Activated CD4-positive, alpha-beta T cell treated with anti-CD3 and anti-CD28 coated beads for 48 hours (primary cell): ENCODE data around the gene CD2AP.
"Not testable (repeated sequence)": the region's sequence is repeated elsewhere in the genome, so short reads cannot be mapped to it uniquely, and the experiment has no call there.

Source experiments
- DNase-seq: peaks from one replicate; pipeline ENCODE4 v3.0.0-alpha.2; 2020

Gene CD2AP

GRCh38 chr6:47464052-47464451 is 13.5 kb upstream of the CD2AP start:
- DNase-seq = no peak

GRCh38 chr6:47465117-47465516 is 12.5 kb upstream of the CD2AP start:
- no peak for DNase-seq

- DNase-seq = no peak
Observed at GRCh38 chr6:47471911-47472310, 5.7 kb upstream of the CD2AP start.

DNA sequence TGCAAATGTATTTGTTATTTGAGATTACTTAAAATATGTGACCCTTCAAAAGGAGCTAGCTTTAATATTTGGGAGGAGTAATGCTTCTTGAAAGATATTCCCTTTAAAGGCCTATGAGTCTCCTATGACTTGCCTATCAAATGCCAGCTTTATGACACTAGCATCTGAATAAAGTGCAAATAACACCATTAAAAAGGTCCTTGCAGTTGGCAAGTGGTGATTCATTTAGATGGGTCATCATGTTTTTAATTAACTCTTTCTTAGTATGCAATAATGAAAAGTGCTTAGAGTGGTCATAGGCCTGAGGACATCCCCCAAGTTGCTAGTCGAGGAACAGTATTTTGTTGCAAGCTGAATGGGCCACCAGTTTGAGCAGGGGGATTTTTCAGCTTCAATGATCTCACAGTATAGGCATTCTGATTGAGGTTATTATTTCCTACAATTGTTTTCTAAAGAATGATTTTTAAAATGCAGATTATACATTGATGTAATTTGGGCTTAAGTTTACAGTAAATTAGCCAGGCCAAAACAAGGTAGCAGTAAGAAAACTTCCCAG is 3.7 kb upstream of the CD2AP start:
- no peak for DNase-seq

DNA sequence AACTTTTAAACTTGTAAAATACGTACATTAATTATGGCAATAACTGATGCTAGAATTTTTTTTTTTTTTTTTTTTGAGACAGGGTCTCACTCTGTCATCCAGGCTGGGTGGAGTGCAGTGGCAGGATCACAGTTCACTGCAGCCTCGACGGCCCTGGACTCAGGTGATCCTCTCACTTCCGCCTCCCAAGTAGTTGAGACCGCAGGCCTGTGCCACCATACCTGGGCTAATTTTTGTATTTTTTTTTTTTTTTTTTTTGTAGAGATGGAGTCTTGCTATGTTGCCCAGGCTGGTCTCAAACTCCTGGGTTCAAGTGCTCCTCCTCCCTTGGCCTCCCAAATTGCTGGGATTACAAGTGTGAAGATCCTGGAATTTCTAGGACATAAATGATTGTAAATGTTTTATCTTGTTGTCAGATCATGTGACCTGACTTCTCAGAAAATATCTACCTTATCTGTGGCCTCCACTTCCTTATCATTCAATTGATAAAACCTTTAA is 2.2 kb upstream of the CD2AP start:
- no peak for DNase-seq

DNA sequence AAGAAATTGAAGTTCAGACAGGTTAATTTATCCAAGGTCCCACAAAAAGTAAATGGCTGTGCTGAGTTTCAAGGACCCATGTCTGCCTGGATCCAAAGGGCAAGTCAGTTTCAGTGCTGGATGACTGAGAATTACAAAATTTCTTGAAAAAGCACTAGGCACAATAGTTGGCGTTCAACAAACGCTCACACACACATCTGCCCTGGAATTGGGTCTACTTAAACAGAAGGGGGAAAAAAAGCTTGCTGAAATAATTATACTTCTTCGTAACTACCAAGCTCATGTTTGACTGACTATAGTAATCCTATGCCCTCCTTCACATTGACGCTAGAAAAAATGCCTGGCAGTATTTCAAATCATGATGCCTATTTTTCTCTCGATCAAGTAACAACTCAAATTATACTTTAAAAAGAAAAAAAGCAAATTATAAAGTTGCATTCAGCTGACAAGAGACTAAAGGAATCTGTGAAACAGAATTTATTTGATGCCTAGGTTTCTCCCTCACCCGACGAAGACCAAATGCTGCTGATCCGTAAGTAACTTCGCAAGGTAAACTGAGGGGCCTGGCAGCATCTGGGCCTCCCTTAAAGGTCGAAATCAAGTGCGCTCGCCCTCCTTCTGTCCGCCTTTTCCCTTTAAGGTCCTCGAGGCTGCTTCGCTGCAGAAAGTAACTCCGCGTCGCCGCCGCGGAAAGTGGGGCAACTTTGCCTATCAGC is 650 bp upstream of the CD2AP start:
- no peak for DNase-seq

DNA sequence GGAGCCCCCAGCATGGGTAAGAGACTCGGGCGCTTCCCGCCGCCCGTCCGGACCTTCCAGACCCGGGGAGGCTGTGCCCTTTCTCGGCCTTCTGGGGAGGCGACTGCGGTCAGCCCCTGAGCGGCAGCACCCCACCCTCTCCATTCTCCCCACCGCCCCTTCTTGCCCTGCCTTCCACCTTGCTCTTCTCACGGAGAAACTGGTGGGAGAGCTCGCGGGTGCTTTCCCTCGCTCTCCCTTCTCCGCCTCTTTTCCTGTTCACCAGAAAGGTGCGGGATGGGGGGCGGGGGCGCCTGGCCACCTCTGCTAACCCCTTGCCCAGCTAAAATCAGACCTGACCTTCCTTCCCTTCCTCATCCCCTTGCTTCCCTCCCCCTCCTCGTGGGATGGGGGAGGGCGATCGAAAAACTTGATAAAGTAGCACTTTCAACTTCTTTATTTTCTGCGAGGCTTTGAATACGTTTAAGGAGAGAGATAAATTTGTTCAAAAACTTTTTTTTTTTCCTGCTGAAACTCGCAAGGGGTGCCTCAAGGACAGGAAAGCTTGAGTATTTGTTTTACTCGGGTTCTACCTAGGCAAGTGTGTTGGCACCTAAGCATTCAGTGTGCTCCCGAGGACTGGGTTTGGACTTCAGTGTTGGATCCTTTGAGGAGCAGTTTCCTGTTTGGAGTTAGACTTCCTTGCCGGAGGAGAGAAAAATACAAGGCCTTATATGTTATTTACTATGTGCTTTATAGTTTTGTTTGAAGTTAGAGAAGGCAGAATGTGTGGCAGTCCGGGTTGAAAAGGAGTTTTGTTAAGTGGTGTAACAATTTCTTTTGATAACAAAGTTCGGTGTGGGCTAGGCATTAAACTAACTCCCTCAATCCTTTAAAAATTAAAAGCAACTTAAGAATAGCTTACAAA is 897 bp downstream of the CD2AP start:
- DNase-seq = no peak

DNA sequence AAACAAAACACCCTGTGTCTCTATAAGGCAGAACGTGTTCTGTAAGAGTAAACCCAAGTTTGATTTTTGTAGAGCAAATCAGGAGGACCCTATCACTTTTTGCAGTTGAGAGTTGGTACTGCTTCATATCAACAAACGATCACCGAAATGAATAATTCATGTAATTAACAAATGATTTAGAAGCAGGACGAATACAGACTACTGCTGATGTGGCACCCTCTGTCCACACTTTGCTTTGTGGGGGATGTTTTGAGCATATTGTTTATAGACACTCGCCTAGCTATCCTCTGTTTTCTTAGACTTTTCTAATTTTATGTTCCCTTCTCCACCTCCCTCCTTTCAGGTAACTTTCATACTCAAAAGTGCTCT is 1.5 kb downstream of the CD2AP start:
- DNase-seq = no peak

DNA sequence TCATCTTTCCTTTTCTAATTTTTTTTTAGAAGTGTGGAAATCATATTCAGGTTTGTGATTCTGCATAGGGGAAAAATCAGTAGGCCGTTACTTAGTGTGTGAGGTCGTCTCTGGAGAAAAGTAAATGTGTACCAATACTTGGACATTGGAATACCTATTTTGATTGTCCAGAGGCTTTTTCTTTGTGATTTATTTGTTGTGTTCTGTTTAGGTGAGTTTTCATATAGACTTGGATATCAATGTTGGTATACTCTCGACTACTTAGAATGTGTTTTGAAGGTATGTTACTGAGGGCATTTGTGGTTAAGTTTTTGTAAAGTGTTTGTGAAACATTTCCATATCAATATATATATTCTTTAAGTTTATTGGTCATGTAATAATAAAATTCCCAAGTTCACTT is 2.3 kb downstream of the CD2AP start:
- no peak for DNase-seq

DNA sequence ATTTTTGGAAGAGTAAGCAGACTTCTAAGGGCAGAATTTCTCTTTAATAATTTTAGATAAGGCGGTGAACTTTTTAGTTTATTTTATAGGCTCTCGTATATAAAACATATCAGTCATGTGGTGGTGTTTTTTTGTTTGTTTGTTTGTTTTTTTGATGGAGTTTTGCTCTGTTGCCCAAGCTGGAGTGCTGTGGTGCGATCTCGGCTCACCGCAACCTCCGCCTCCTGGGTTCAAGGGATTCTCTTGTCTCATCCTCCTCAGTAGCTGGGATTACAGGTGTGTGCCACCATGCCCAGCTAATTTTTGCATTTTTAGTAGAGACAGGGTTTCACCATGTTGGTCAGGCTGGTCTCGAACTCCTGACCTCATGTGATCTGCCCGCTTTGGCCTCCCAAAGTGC is 3.6 kb downstream of the CD2AP start:
- DNase-seq = not testable (repeated sequence)

DNA sequence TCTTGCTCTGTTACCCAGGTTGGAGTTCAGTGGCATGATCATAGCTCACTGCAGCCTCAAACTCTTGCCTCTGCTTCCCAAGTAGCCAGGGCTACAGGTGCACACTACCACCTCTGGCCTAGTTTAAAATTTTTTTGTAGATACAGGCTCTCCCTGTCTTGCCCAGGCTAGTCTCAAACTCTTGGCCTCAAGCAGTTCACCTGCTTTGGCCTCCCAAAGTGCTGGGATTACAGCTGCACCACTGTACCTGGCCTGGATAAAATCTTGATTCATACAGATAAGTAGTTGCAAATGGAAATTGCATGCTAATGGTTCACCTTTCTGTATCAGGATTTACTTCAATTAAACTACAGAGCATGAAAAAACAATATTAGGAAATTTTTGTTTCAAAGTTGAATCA is 4.2 kb downstream of the CD2AP start:
- no peak for DNase-seq

- no peak for DNase-seq
Observed at GRCh38 chr6:47483516-47483852, 5.9 kb downstream of the CD2AP start.

DNA sequence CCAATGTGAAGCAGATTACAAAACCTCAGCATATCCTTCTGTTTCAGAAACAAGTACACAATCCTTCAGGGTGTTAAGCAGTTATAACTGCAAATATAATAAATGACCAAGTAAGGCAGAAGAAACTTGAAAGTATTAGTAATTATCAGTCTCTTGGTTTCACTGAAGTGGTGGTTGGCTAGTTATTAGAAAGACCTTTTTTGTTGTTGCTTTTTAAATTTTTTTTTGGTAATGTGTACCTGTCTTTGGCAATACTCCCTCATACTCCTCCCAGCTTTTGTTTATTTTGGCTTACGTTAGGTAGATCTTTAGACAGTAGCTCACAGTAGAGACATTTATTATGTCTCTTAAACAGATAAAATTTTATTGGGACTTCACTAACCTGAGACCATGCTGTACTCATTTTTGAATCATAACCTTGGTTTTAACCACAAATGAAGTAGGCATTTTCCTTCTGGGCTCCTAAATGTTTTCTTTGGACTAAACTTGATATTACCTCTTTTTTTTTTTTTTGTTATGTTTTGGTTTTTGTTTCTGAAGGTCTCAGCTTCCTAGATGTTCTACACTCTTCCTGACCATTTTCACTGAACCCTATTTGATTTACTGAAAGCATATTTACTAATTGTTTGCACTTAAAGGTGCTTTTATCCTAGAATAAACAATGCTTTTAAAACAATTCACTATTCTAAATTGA is 6.4 kb downstream of the CD2AP start:
- DNase-seq = no peak

GRCh38 chr6:47484616-47485015 is 7.0 kb downstream of the CD2AP start:
- DNase-seq = no peak

DNA sequence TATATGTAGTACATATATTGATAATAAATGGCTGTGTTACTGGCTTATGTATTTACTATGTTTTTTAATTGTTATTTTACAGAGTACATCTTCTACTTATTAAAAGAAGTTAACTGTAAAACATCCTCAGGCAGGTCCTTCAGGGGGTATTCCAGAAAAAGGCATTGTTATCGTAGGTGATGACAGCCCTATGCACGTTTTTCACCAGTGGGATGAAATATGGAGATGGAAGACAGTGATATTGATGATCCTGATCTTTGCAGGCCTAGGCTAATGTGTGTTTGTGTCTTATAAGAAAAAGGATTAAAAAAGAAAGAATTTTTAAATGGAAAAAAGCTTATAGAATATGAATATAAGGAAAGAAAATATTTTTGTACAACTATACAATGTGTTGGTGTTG is 7.5 kb downstream of the CD2AP start:
- no peak for DNase-seq

- no peak for DNase-seq
Observed at GRCh38 chr6:47485491-47486135, 8.0 kb downstream of the CD2AP start.

DNA sequence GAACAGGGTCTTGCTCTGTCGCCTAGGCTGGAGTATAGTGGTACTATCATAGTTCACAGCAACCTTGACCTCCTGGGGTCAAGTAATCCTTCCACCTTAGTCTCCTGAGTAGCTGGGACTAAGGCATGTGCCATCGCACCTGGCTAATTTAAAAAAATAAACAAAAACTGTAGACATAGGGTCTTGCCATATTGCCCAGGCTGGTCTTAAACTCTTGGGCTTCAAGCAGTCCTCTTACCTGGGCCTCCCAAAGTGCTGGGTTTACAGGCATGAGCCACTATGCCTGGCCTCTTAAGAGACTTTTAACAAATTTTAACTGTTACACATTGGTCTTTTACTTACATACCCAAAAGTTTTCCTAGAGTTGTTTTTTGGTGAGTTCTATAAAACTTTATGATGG is 12.4 kb downstream of the CD2AP start:
- DNase-seq = no peak

GRCh38 chr6:47490676-47491075 is 13.1 kb downstream of the CD2AP start:
- DNase-seq = no peak

GRCh38 chr6:47492355-47492754 is 14.8 kb downstream of the CD2AP start:
- DNase-seq = no peak

GRCh38 chr6:47495207-47495606 is 17.6 kb downstream of the CD2AP start:
- DNase-seq = no peak

- DNase-seq = no peak
Observed at GRCh38 chr6:47495954-47496545, 18.5 kb downstream of the CD2AP start.

DNA sequence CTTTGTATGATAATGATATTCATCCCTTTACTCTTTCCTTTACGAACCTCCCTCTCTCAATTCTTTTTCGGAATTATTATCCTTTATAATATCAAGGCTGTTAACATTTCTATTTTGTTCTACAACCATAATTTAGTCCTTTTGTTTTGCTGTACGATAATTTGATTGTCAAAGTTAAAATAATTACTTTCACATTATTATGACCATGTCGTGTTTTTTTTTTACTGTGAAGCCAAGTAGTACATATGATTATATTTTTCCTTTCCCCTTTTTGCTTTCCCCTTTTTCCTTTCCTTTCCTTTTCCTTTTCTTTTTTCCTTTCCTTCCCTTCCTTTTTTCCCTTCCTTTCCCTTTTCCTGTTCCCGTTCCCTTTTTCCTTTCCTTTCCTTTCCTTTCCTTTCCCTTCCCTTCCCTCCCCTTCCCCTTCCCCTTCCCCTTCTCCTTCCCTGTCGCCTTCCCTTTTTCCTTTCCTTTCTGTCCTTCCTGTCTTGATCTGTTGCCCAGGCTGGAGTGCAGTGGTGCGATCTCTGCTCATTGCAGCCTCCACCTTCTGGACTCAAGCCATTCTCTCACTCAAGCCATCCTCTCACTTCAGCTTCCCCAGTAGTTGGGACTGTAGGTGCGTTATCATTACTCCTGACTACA is 19.5 kb downstream of the CD2AP start:
- DNase-seq = no peak
